PC-9 (cell line): Measurements from ENCODE around the gene LIMCH1. TPM values are rescaled to one million over a fixed set of nuclear protein-coding genes. Genes with fewer than 3 reads are reported as not detected.

Experiments
- BruUV-seq: library from RNA; stranded (reverse); fragments of 400-500 nt; replicated peaks from 2 replicates; lab custom pipeline; 2021; lab: Mats Ljungman, UMichigan
- CTCF ChIA-PET: fragments of 300-600 bp; sonication (Branson Sonifier 250); formaldehyde crosslinking; loops from one replicate; lab custom pipeline; 2022; ENCODE audit warnings: antibody characterized with exemption; lab: Charles Lee
- POLR2A ChIA-PET: fragments of 300-600 bp; sonication (Branson Sonifier 250); formaldehyde crosslinking; loops from one replicate; lab custom pipeline; 2022; ENCODE audit warnings: antibody characterized with exemption; ENCODE audit not compliant: unreplicated experiment; lab: Charles Lee
- DNase-seq, 2 experiments: peaks; one replicate each; pipeline versions ENCODE4 v3.0.0 to v3.0.0-alpha.2; 2015 to 2022; ENCODE audit warnings: mixed read lengths in 1 of 2
- H2AFZ ChIP-seq: fragments of 200-600 bp; sonication (generic); 2 replicates; pipeline ENCODE4 v1.8.1; 2017; ENCODE audit warnings: antibody characterized with exemption
- H3F3A ChIP-seq: fragments of 200-600 bp; sonication (generic); 2 replicates; pipeline ENCODE4 v1.8.1; 2017; ENCODE audit warnings: antibody characterized with exemption, mild to moderate bottlenecking, low read depth; ENCODE audit not compliant: insufficient read depth
- H3K27ac ChIP-seq: fragments of 200-600 bp; sonication (generic); 2 replicates; pipeline ENCODE4 v1.6.1; 2016; ENCODE audit warnings: mixed run types
- H3K27me3 ChIP-seq: fragments of 200-600 bp; sonication (generic); 2 replicates; pipeline ENCODE4 v1.6.1; 2016; ENCODE audit warnings: low read depth, mixed run types; ENCODE audit not compliant: insufficient read depth
- H3K36me3 ChIP-seq: fragments of 200-600 bp; sonication (generic); 2 replicates; pipeline ENCODE4 v1.6.1; 2016; ENCODE audit warnings: low read depth, mixed run types
- H3K4me1 ChIP-seq: fragments of 200-600 bp; sonication (generic); replicated peaks from 2 replicates; pipeline ENCODE4 v1.6.1; 2016; ENCODE audit warnings: mixed run types; ENCODE audit not compliant: insufficient read depth
- H3K4me2 ChIP-seq: fragments of 200-600 bp; sonication (generic); 2 replicates; pipeline ENCODE4 v1.6.1; 2017; ENCODE audit warnings: mixed run types
- H3K4me3 ChIP-seq: fragments of 200-600 bp; sonication (generic); 2 replicates; pipeline ENCODE4 v1.6.1; 2016; ENCODE audit warnings: mixed run types
- H3K79me2 ChIP-seq: fragments of 200-600 bp; sonication (generic); 2 replicates; pipeline ENCODE4 v1.6.1; 2017; ENCODE audit warnings: low read depth, mixed run types
- H3K9me2 ChIP-seq: fragments of 200-600 bp; sonication (generic); 2 replicates; pipeline ENCODE4 v1.8.1; 2017; ENCODE audit warnings: mild to moderate bottlenecking; ENCODE audit not compliant: insufficient read depth
- H3K9me3 ChIP-seq: fragments of 200-600 bp; sonication (generic); 2 replicates; pipeline ENCODE4 v1.8.1; 2016; ENCODE audit warnings: low read depth; ENCODE audit not compliant: insufficient read depth
- H4K20me1 ChIP-seq: fragments of 200-600 bp; sonication (generic); 2 replicates; pipeline ENCODE4 v1.8.1; 2017; ENCODE audit not compliant: insufficient read depth
- CTCF ChIP-seq: fragments of 200-600 bp; sonication (generic); conservative IDR thresholded peaks from 2 replicates; pipeline ENCODE4 v1.6.1; 2017; ENCODE audit warnings: mixed run types, antibody characterized with exemption, mild to moderate bottlenecking, moderate library complexity
- EZH2 ChIP-seq: fragments of 200-600 bp; sonication (generic); IDR thresholded peaks from 2 replicates; pipeline ENCODE4 v1.8.0; 2017; ENCODE audit warnings: antibody characterized with exemption, low read depth
- intact Hi-C: fragments of 100-400 bp; cut with micrococcal nuclease; formaldehyde crosslinking; loops from one replicate; pipeline ENCODE4 v1.10.0; 2022; ENCODE audit not compliant: unreplicated experiment
- total RNA-seq: library from RNA; stranded (reverse); gene quantifications from 2 replicates; pipeline ENCODE4 v1.2.3, GENCODE V29; 2021

The LIMCH1 gene
- total RNA-seq, 1 experiment from 2014 or later, result 339 TPM

GRCh38 chr4:41681054-41681453, 143.1 kb downstream of the LIMCH1 start:
- Histone ChIP-seq H3K4me2 (no peak overlapping the region), H3K4me1 (no peaks in the 10 kb centered on the region), H3K9me2 (0 out of 2 replicates have a peak, but pooled peaks cover 3% of the 10 kb centered on the region), H3K79me2 (no peaks in the 10 kb centered on the region), H3K27me3 (no peaks in the 10 kb centered on the region), H3K27ac (no peak overlapping the region), H3K9me3 (no peaks in the 10 kb centered on the region), H3K4me3 (no peak overlapping the region), H2AFZ (no peak overlapping the region), H4K20me1 (no peaks in the 10 kb centered on the region), H3K36me3 (peaks cover 38% of the 10 kb centered on the region), H3F3A (no peaks in the 10 kb centered on the region; the same call in 1 of the 2 replicates)
- no TSS peak for BruUV-seq
- ChIA-PET POLR2A (no interaction called here), CTCF (no interaction called here)
- intact Hi-C loops, result no loop called here
- TF ChIP-seq CTCF (no peak), EZH2 (no peak)
- DNase-seq, result no peak

GRCh38 chr4:41683326-41683725, 145.4 kb downstream of the LIMCH1 start:
- H3K79me2 ChIP-seq, result no peaks in the 10 kb centered on the region
- no peak overlapping the region for H3K27ac ChIP-seq
- no peak for TF ChIP-seq EZH2
- TF ChIP-seq CTCF, result no peak
- no peaks in the 10 kb centered on the region; the same call in 1 of the 2 replicates for H3F3A ChIP-seq
- POLR2A ChIA-PET, result interaction anchor here (0.6 kb wide), 1 partner anchor 323 kb away, joined by 3 read pairs; no protein-coding TSS in a partner anchor
- H3K27me3 ChIP-seq, result no peaks in the 10 kb centered on the region
- DNase-seq, result no peak
- intact Hi-C loops, result no loop called here
- no peaks in the 10 kb centered on the region for H4K20me1 ChIP-seq
- peaks cover 34% of the 10 kb centered on the region for H3K36me3 ChIP-seq
- H3K4me3 ChIP-seq, result no peak overlapping the region
- CTCF ChIA-PET, result interaction anchor here (0.5 kb wide), 1 partner anchor 436 kb away, joined by 3 read pairs; no protein-coding TSS in a partner anchor
- H2AFZ ChIP-seq, result no peak overlapping the region
- BruUV-seq, result no TSS peak
- no peaks in the 10 kb centered on the region for H3K4me1 ChIP-seq
- H3K4me2 ChIP-seq, result no peak overlapping the region
- no peaks in the 10 kb centered on the region for H3K9me3 ChIP-seq
- H3K9me2 ChIP-seq, result 0 out of 2 replicates have a peak, but pooled peaks cover 3% of the 10 kb centered on the region

GRCh38 chr4:41686893-41687292, 148.9 kb downstream of the LIMCH1 start:
- Histone ChIP-seq H3K4me1 (no peaks in the 10 kb centered on the region), H3K79me2 (no peaks in the 10 kb centered on the region), H3K9me3 (no peaks in the 10 kb centered on the region), H4K20me1 (no peaks in the 10 kb centered on the region), H3K27me3 (no peaks in the 10 kb centered on the region), H3K4me2 (no peak overlapping the region), H3K4me3 (no peak overlapping the region), H2AFZ (no peak overlapping the region), H3F3A (peaks cover 1% of the 10 kb centered on the region), H3K36me3 (peaks cover 30% of the 10 kb centered on the region; the same call in 1 of the 2 replicates), H3K27ac (no peak overlapping the region), H3K9me2 (no peaks in the 10 kb centered on the region)
- POLR2A ChIA-PET, result no interaction called here
- TF ChIP-seq EZH2, result no peak
- no peak for TF ChIP-seq CTCF
- CTCF ChIA-PET, result no interaction called here
- DNase-seq, result no peak
- intact Hi-C loops, result no loop called here
- BruUV-seq, result no TSS peak
